SW480 (cell line): ENCODE measurements around the gene GASK1B.

Experiments used
- DNase-seq: peaks from one replicate; pipeline ENCODE4 v3.0.0-alpha.2; 2016; ENCODE audit warnings: low spot score

Gene GASK1B

DNA sequence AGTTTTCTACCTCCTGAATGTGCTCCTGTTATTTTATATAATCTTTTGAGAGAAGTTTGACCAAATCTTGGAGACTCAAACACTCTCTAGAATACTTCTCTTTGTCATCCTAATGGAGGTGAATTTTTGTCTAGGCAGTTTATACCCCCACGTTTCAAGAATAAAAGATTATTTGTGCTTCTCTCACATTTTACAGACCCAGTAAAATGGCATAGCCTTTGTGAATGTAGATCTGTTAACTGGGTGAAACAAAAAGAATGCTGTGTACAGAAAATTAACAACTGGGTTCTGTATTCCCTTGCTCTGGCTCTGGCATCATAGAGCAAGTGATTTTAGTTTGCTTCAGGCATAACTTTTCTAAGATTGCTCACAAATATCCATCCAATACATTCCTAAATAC, 26.1 kb downstream of the GASK1B start:
- no peak for DNase-seq

- DNase-seq = no peak
Measured at GRCh38 chr4:158139086-158139485, 33.7 kb downstream of the GASK1B start.

GRCh38 chr4:158134222-158134621, 38.6 kb downstream of the GASK1B start:
- no peak for DNase-seq

DNA sequence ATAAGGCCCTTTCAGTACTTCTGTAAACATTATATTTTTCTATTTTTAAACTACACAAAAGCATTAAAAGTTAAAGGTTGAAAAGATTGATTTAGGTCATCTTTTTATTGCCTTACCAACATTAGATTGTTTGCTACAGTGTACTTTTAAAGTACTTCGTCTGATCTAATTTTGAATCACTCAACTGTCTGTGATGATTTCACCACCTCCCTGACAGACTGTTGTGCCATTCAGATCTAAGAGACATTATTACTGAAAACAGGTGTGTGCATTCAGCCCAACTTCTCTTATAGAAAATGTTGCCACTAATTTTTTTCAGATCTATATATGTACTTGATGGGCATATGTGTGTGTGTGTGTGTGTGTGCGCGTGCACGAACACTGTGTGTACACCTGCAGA, 39.3 kb downstream of the GASK1B start:
- no peak for DNase-seq

DNA sequence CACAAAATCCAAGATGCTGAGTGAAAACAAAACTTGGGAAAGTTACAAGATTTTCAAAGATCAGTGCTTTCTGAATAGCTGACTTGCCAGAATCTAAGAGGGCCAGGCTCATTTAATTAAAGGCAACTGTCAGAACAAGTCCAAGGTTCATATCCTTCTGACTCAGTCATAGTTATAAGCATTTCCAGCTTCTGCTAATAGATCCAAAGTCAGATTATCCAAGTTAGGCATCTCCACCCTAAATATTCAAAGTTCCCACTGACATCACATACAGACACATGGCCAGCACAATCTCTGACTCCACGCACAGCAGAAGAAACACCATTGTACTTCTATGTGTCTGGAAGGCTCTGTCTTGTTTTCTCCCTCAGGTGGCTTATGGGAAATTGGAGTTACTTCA, 41.8 kb downstream of the GASK1B start:
- DNase-seq = no peak

DNA sequence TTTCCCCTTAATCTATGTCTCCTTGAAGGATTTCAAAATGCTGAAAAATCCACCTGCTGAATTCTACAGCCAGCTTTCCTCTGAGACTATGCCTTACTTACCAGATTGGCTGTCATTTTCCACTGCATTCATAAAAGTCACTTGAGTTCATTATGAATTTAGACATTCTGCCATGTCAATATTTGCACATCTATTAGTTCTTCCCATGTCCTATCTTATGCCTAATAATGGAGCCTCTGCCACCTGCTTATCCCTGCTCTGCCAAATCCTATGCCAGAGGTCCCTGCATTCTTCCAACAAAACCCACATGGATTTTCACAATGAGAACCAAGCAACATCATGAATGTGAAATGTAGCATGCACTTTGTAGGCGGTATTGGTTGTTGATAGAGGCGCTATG, 42.6 kb downstream of the GASK1B start:
- no peak for DNase-seq

- DNase-seq = no peak
Measured at GRCh38 chr4:158129694-158130093, 43.1 kb downstream of the GASK1B start.

DNA sequence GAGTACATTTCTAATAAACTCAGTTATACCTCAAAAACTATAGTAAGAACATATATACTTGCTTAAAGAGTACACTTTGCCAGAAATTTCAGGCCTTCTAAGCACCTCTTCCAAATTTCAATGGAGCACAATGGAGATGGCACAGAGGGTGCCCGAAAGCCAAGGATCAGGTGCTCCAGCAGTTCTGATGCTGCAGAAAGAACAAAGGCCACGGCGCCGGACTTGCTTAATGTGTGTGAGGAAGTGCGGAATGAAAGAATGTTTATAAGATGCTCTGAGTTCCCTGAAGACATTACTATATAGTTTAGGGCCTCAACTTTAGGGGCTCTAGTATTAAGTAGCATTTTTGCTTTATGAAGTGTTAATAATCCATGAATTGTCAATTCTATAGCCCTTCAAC, 44.3 kb downstream of the GASK1B start:
- DNase-seq = no peak

DNA sequence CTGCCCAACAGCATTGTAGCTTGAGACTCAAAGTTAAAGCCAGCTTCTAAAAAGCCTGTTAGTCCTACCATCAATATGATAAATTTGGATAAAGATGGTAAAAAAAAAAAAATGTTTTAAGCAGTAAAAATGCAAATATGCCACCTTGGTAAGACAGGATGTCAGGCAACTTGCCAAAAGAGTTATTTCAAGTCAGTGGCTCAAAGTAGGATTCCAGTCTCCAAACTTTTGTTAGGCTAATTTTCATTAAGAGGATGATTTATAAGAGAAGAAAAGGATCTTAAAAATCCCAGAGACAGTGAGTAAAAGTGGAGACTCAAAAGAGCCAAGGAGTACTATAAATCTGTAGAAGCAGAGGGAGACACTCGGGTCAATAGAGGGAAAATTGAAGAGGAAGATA, 47.5 kb downstream of the GASK1B start:
- no peak for DNase-seq
